Uterus (tissue), 2 donors: ENCODE results near the gene FRMD8.

Experiments
- POLR2A ChIP-seq, 2 donors: fragments of 450-650 bp; IDR thresholded peaks; one replicate each; pipeline ENCODE4 v1.6.1; 2016; ENCODE audit warnings: antibody characterized with exemption in 2 of 2, mild to moderate bottlenecking in 1 of 2, moderate library complexity in 1 of 2
- TF ChIP-seq, protein P1 (sequence below), 4 experiments: fragments of 200-600 bp in 2 of 4; fragments of 450-650 bp in 2 of 4; sonication (generic) in 2 of 4; IDR thresholded peaks; one replicate each; pipeline ENCODE4 v1.5.1; 2016 to 2019; ENCODE audit warnings: antibody characterized with exemption in 4 of 4, mild to moderate bottlenecking in 2 of 4, moderate library complexity in 1 of 4

DNA sequence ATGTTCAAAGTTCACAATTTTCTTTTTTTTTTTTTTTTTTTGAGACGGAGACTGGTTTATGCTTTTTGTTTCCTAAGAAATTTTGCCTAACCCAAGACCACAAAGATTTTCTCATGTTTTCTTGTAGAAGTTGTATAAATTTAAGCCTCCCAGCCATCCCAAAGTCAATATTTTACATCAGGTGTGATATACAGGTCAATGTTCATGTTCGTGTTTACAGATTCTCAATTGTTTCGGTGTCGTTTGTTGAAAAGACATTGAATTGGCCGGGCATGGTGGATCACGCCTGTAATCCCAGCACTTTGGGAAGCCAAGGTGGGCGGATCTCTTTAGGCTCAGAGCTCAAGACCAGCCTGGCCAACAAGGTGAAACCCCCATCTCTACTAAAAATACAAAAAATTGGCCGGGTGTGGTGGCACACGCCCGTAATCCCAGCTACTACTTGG is 15.4 kb downstream of the FRMD8 start:
- TF ChIP-seq, protein P1, sequence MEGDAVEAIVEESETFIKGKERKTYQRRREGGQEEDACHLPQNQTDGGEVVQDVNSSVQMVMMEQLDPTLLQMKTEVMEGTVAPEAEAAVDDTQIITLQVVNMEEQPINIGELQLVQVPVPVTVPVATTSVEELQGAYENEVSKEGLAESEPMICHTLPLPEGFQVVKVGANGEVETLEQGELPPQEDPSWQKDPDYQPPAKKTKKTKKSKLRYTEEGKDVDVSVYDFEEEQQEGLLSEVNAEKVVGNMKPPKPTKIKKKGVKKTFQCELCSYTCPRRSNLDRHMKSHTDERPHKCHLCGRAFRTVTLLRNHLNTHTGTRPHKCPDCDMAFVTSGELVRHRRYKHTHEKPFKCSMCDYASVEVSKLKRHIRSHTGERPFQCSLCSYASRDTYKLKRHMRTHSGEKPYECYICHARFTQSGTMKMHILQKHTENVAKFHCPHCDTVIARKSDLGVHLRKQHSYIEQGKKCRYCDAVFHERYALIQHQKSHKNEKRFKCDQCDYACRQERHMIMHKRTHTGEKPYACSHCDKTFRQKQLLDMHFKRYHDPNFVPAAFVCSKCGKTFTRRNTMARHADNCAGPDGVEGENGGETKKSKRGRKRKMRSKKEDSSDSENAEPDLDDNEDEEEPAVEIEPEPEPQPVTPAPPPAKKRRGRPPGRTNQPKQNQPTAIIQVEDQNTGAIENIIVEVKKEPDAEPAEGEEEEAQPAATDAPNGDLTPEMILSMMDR (IDR thresholded peaks at IDR 0.05): no peak
- no peak for TF ChIP-seq POLR2A (IDR thresholded peaks at IDR 0.05)
